ENCODE results near the gene SH3TC2.

- TF ChIP-seq LEF1 (IDR thresholded peaks at IDR 0.05; ENCODE audit: borderline replicate concordance) = no peak
- TF ChIP-seq ELF4 (IDR thresholded peaks at IDR 0.05) = no peak
- TF ChIP-seq SP1 (IDR thresholded peaks at IDR 0.05) = no peak
- no peak for TF ChIP-seq TARDBP (IDR thresholded peaks at IDR 0.05)
- no peak for TF ChIP-seq PKNOX1 (IDR thresholded peaks at IDR 0.05)
- TF ChIP-seq BHLHE40 (IDR thresholded peaks at IDR 0.05; ENCODE audit: borderline replicate concordance) = no peak
- no peak for TF ChIP-seq FOXK2 (IDR thresholded peaks at IDR 0.05)
- TF ChIP-seq ZNF384 (IDR thresholded peaks at IDR 0.05) = no peak
- no peak for TF ChIP-seq FOXA1 (IDR thresholded peaks at IDR 0.05)
- no peak for TF ChIP-seq FOXM1 (IDR thresholded peaks at IDR 0.05; ENCODE audit: borderline replicate concordance)
- TF ChIP-seq HDGF (IDR thresholded peaks at IDR 0.05; ENCODE audit: borderline replicate concordance) = no peak
- TF ChIP-seq NFRKB (IDR thresholded peaks at IDR 0.05) = no peak
- TF ChIP-seq ARNT (IDR thresholded peaks at IDR 0.05) = no peak
- no peak for TF ChIP-seq CTBP1 (IDR thresholded peaks at IDR 0.05; ENCODE audit: borderline replicate concordance)
Observed at GRCh38 chr5:149027636-149028035, 35.2 kb downstream of the SH3TC2 start.

All from HEK293T (cell line).